Lower lobe of right lung (tissue), 2 donors: ENCODE data around the gene SPTAN1. TPM values are rescaled to one million over a fixed set of nuclear protein-coding genes. Genes with fewer than 3 reads are reported as not detected.

ENCODE experiments used
- ATAC-seq, 2 donors: fragments of 200-7000 bp; cut with Tn5 transposase; one replicate each; pipeline ENCODE4 v1.9.1; 2020 to 2022; ENCODE audit warnings: mild to moderate bottlenecking in 2 of 2, moderate library complexity in 2 of 2
- DNase-seq: peaks from one replicate; pipeline ENCODE4 v3.0.0-alpha.2; 2020
- H3K27ac ChIP-seq: fragments of 200-600 bp; one replicate; pipeline ENCODE4 v1.8.0; 2022
- H3K27me3 ChIP-seq: fragments of 200-600 bp; one replicate; pipeline ENCODE4 v1.8.0; 2022; ENCODE audit warnings: low read depth
- H3K36me3 ChIP-seq: fragments of 200-600 bp; one replicate; pipeline ENCODE4 v1.8.0; 2022; ENCODE audit warnings: mild to moderate bottlenecking
- H3K4me1 ChIP-seq: fragments of 200-600 bp; one replicate; pipeline ENCODE4 v1.8.0; 2022
- H3K4me3 ChIP-seq: fragments of 200-600 bp; one replicate; pipeline ENCODE4 v1.8.0; 2022; ENCODE audit warnings: mild to moderate bottlenecking
- H3K9me3 ChIP-seq: fragments of 200-600 bp; one replicate; pipeline ENCODE4 v1.8.0; 2022
- intact Hi-C: fragments of 100-400 bp; cut with DNase I; formaldehyde crosslinking; loops from one replicate; pipeline ENCODE4 v1.11.0; 2022
- total RNA-seq: library from RNA; stranded (reverse); fragmentation: NEBNext Ultra II Directional; extraction: Animal tissue kit (Norgen Biotek cat#: 25700); gene quantifications from one replicate; pipeline ENCODE4 v1.2.1, GENCODE V29; 2021
- TF ChIP-seq, protein P1 (sequence below): fragments of 200-600 bp; IDR thresholded peaks from one replicate; pipeline ENCODE4 v1.8.0; 2022; ENCODE audit warnings: antibody characterized with exemption, mild to moderate bottlenecking
- donor health status: DM: no; HTN: yes; CAD: no; lungs with severe emphysema.

The SPTAN1 gene
- total RNA-seq, 1 donor from 2014 or later: 305 TPM

- H3K36me3 ChIP-seq: peaks cover 90% of the 10 kb centered on the region
- no peak overlapping the region for H3K4me3 ChIP-seq
- intact Hi-C loops: no loop called here
- no peaks in the 10 kb centered on the region for H3K9me3 ChIP-seq
- no peak for DNase-seq
- H3K27me3 ChIP-seq: no peaks in the 10 kb centered on the region
- H3K27ac ChIP-seq: no peak overlapping the region
- ATAC-seq: no peak
- no peaks in the 10 kb centered on the region for H3K4me1 ChIP-seq
- TF ChIP-seq, protein P1, sequence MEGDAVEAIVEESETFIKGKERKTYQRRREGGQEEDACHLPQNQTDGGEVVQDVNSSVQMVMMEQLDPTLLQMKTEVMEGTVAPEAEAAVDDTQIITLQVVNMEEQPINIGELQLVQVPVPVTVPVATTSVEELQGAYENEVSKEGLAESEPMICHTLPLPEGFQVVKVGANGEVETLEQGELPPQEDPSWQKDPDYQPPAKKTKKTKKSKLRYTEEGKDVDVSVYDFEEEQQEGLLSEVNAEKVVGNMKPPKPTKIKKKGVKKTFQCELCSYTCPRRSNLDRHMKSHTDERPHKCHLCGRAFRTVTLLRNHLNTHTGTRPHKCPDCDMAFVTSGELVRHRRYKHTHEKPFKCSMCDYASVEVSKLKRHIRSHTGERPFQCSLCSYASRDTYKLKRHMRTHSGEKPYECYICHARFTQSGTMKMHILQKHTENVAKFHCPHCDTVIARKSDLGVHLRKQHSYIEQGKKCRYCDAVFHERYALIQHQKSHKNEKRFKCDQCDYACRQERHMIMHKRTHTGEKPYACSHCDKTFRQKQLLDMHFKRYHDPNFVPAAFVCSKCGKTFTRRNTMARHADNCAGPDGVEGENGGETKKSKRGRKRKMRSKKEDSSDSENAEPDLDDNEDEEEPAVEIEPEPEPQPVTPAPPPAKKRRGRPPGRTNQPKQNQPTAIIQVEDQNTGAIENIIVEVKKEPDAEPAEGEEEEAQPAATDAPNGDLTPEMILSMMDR: no peak
Measured at GRCh38 chr9:128512820-128513219, 39.6 kb upstream of the SPTAN1 start.

DNA sequence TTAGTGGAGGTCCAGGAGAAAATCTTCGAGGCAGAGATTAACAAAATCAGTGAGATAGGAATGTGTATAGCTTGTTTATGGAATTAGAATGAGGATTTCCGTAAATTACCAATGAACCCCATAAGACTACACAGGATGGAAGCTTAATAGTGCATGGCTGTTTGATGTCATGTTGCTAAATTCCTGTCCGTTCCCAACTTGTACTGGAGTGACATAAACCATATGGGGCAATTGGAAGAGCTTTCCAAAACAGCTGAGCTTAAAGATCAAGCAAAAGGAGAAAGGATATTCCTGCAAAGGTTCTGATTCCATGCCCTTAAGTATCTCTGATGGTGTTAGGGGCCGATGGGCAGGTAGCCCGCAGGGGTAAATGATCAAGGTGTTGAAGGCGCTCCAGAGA, 30.4 kb upstream of the SPTAN1 start:
- Histone ChIP-seq H3K4me3 (no peak overlapping the region), H3K9me3 (no peaks in the 10 kb centered on the region), H3K27ac (no peak overlapping the region), H3K4me1 (no peaks in the 10 kb centered on the region), H3K27me3 (no peaks in the 10 kb centered on the region), H3K36me3 (peaks cover 94% of the 10 kb centered on the region)
- ATAC-seq (no peak), DNase-seq (no peak)
- intact Hi-C loops: no loop called here
- TF ChIP-seq, protein P1: no peak

GRCh38 chr9:128523199-128523925, 29.0 kb upstream of the SPTAN1 start:
- H3K4me3 ChIP-seq: no peak overlapping the region
- TF ChIP-seq, protein P1: no peak
- H3K27ac ChIP-seq: no peak overlapping the region
- no peaks in the 10 kb centered on the region for H3K4me1 ChIP-seq
- no peaks in the 10 kb centered on the region for H3K27me3 ChIP-seq
- no peaks in the 10 kb centered on the region for H3K9me3 ChIP-seq
- DNase-seq: no peak
- intact Hi-C loops: no loop called here
- no peak for ATAC-seq
- H3K36me3 ChIP-seq: peaks cover 94% of the 10 kb centered on the region

DNA sequence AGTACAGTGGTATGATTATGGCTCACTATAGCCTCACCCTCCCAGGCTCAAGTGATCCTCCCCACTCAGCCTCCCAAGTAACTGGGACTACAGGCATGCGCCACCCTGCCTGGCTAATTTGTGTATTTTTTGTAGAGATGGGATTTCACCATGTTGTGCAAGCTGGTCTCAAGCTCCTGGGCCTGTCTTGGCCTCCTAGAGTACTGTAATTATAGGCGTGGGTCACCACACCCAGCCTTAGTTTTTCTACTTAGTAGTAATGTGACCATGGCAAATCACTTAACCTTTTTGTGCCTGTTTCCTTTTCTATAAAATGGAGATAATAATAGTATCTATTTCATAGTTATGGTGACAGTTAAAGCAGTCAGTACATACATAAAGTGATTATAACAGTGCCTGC, 25.7 kb upstream of the SPTAN1 start:
- no peaks in the 10 kb centered on the region for H3K27me3 ChIP-seq
- no peak overlapping the region for H3K27ac ChIP-seq
- DNase-seq: no peak
- peaks cover 99% of the 10 kb centered on the region for H3K36me3 ChIP-seq
- TF ChIP-seq, protein P1: no peak
- no peaks in the 10 kb centered on the region for H3K9me3 ChIP-seq
- intact Hi-C loops: no loop called here
- H3K4me1 ChIP-seq: no peaks in the 10 kb centered on the region
- H3K4me3 ChIP-seq: no peak overlapping the region
- ATAC-seq: no peak

DNA sequence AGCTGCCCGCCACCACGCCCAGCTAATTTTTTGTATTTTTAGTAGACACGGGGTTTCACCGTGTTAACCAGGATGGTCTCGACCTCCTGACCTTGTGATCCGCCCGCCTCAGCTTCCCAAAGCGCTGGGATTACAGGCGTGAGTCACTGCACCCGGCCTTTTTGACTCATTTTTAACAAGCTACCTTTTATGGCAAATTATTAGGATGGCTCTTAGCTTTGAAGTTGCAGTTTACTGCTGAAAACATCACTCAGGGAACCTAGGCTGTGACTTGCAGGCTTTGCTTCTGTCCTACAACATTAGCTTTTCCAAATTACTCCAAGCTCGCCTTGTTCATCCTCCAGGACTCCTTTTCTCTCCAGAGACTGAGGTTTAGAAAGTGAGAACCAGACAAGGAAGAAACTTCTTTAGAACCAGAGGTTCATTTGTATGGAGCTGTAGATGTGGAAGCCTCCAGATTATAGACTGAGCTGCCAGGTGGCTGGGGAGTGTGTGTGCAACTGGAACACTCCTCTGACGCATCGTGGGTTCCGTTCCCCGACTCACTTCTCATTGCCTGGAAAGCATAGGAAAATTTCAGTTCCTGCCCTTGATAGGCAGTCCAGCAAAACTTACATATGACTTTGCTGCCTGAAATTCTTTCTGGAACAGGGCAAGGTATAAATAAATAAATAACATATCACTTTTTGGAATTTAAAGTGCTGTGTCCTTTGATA, 23.8 kb upstream of the SPTAN1 start:
- Histone ChIP-seq H3K27ac (no peak overlapping the region), H3K4me3 (no peak overlapping the region), H3K4me1 (no peaks in the 10 kb centered on the region), H3K9me3 (no peaks in the 10 kb centered on the region), H3K27me3 (no peaks in the 10 kb centered on the region), H3K36me3 (peaks cover 98% of the 10 kb centered on the region)
- intact Hi-C loops: no loop called here
- TF ChIP-seq, protein P1: no peak
- ATAC-seq (no peak), DNase-seq (no peak)
